22Rv1 (cell line): ENCODE data around the gene CCNE1.

Source experiments
- H3K27ac ChIP-seq: fragments of 450-650 bp; 2 replicates; pipeline ENCODE4 v1.5.1; 2017
- ZFX ChIP-seq: fragments of 450-650 bp; IDR thresholded peaks from 2 replicates; pipeline ENCODE4 v1.6.1; 2017; ENCODE audit warnings: antibody characterized with exemption, borderline replicate concordance
- TF ChIP-seq, protein P1 (sequence below): fragments of 450-650 bp; IDR thresholded peaks from 2 replicates; pipeline ENCODE4 v1.5.1; 2017; ENCODE audit warnings: mild to moderate bottlenecking

Gene CCNE1

DNA sequence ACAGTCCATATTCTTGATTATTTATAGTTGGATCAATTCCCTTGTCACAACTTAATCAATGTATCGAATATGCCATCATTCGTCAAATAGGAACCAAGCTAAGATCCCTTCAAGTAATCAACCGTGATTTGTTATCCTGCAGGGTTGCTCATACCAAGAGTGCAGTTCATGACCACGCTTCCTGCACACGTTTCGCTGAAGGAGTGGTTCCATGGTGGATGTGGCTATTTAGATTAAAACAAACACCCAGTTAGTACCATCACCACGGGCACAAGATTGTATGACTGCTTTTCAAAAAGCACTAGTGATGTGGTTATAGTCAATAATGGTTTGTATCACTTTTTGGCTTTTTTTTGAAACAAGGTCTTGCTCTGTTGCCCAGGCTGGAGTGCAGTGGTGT is 41.1 kb upstream of the CCNE1 start:
- TF ChIP-seq, protein P1, sequence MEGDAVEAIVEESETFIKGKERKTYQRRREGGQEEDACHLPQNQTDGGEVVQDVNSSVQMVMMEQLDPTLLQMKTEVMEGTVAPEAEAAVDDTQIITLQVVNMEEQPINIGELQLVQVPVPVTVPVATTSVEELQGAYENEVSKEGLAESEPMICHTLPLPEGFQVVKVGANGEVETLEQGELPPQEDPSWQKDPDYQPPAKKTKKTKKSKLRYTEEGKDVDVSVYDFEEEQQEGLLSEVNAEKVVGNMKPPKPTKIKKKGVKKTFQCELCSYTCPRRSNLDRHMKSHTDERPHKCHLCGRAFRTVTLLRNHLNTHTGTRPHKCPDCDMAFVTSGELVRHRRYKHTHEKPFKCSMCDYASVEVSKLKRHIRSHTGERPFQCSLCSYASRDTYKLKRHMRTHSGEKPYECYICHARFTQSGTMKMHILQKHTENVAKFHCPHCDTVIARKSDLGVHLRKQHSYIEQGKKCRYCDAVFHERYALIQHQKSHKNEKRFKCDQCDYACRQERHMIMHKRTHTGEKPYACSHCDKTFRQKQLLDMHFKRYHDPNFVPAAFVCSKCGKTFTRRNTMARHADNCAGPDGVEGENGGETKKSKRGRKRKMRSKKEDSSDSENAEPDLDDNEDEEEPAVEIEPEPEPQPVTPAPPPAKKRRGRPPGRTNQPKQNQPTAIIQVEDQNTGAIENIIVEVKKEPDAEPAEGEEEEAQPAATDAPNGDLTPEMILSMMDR, result no peak
- TF ChIP-seq ZFX, result no peak
- H3K27ac ChIP-seq, result no peak overlapping the region

DNA sequence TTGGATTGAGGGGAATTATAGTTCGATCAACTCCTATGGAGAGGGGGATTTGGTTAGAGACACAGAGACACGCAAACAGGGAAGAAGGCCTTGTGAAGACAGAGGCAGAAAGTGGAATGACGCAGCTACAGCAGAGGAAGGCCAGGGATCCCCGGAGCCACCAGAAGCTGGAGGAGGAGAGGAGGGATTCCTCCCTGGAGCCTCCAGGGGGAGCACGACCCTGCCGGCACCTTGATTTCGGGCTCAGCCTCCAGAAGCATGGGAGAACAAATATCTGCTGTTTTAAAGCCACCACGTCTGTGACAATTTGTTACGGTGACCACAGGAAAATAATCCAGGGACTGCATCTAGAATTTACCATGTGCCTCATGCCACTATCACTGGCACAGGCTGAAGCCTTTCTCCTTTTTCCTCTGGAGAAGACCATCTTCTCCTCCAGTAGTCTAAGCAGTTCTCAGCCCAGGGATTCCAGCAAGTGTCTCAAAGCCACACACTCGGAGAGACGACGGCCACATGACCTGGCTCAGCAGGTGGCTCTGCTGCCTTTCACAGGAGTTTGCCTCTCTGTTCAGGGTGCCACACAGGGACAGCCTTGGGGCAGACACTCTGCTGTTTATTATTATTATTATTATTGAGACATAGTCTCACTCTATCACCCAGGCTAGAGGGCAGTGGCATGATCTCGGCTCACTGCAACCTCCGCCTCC is 39.9 kb upstream of the CCNE1 start:
- H3K27ac ChIP-seq, result no peak overlapping the region
- no peak for TF ChIP-seq ZFX
- TF ChIP-seq, protein P1, result peak; percentile 78

DNA sequence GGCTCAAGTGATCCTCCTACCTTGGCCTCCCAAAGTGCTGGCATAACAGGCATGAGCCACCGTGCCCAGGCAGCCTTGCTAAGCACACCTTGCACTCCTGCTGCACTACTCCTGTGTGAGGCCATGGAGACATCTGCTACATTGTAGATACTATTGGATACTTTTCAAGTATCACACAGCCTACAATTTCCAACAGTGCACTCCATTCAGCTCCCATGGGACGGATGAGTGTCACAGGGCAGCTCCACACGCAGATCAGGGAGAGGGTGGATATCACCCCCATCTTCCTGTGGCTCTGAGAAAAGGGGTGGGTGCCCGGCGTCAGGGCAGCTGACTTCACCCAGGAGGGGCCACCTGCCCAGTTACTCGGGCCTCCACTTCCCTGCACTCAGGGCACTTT is 39.1 kb upstream of the CCNE1 start:
- TF ChIP-seq, protein P1, result no peak
- TF ChIP-seq ZFX, result no peak
- H3K27ac ChIP-seq, result no peak overlapping the region

DNA sequence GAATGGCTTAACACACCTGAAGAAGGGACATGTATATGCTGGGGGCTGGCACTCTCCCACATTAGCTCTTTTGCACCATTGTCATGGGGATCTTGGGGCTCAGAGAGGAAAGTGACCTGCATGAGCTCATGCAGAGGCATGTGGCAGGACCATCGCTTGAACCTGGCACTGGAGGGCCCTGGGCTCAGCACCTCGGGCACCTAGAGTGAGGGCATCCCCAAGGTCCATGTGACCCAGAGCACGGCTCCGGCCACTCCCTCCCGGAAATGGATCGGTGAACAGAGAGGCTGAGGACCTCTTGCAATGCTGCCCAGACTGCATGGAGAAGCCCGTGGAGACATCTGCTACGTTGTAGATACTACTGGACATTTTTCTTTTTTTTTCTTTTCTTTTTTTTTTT is 38.6 kb upstream of the CCNE1 start:
- no peak for TF ChIP-seq ZFX
- TF ChIP-seq, protein P1, result no peak
- no peak overlapping the region for H3K27ac ChIP-seq

DNA sequence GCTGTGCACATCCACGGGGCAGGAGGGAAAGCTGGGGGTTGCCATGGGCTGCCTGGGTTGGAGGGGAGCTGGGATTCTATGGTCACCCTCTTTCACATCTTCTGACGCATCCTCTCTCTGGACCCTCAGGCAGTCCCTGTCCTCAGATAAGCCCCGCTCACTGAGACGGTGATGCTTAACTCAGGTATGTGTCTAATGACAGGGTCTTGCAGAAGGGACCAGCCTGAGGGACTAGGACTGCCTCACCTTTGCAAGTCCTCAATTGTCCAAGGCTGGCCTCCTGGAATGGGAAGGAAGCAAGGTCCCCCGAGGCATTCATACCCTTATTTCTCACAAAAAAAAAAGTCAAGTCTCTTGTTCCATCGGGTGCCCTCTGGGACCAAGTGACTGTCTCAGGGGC is 37.7 kb upstream of the CCNE1 start:
- H3K27ac ChIP-seq, result no peak overlapping the region
- TF ChIP-seq, protein P1, result no peak
- TF ChIP-seq ZFX, result no peak

DNA sequence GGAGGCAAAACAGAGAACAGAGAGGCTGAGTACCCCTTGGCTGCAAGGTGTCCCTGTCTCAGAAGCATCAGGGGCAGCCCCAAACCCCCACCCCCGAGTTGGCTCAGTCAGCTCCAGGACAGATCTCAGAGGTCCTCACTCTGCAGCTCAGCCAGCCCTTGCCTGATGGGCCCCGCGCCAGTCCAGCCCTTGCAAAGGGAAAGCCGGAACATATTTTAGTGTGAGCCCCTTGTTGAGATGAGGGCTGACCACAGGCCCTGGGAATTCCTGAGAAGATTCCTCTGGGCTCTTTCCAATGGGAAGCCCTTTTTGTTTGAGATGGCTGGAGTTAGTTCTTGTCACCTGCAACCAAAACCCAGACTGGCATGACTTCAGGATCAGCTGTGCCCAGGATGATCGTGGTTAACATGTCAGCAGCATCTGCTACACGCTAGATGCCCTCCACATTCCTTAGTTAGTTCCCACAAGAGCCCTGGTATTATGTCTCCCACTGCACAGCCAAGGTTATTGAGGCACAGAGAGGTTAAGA is 33.9 kb upstream of the CCNE1 start:
- TF ChIP-seq, protein P1, result no peak
- TF ChIP-seq ZFX, result no peak
- no peak overlapping the region for H3K27ac ChIP-seq

DNA sequence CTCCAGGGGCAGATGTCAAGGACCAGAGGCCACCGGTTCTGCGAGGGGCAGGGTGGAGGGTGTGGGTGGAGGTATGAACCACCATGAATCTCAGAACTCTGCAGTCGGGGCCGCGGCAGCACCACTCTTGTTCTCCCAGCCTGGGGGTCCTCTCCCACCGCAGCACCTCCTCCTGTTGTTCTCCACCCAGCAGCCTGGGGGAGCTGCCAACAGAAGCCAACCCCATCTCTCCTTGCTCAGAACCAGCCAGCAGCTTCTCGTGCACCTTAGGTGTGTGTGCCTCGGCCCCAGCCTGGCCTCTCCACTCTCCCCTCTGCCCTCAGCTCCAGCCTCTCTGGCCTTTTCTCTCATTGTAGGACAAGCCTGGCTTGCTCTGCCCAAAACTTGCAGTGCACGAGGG is 31.9 kb upstream of the CCNE1 start:
- no peak overlapping the region for H3K27ac ChIP-seq
- TF ChIP-seq, protein P1, result no peak
- no peak for TF ChIP-seq ZFX
